Measurements from ENCODE around the gene ZNF675.

GRCh38 chr19:23706657-23707056 is 19.6 kb upstream of the ZNF675 start:
- TF ChIP-seq CTCF (IDR thresholded peaks at IDR 0.05) (no peak), POLR2A (IDR thresholded peaks at IDR 0.05) (no peak)

All from adrenal gland (tissue), 5 donors.